A673 (cell line): ENCODE measurements around the gene DSCAML1. TPM values are rescaled to one million over a fixed set of nuclear protein-coding genes. Genes with fewer than 3 reads are reported as not detected.

Experiments
- BruUV-seq: library from RNA; stranded (reverse); fragments of 400-500 nt; replicated peaks from 2 replicates; lab custom pipeline; 2021; lab: Mats Ljungman, UMichigan
- CTCF ChIA-PET: fragments of 300-600 bp; sonication (Branson Sonifier 250); formaldehyde crosslinking; loops from one replicate; lab custom pipeline; 2022; ENCODE audit warnings: antibody characterized with exemption; lab: Charles Lee
- POLR2A ChIA-PET: fragments of 300-600 bp; sonication (Branson Sonifier 250); formaldehyde crosslinking; loops from one replicate; lab custom pipeline; 2022; ENCODE audit warnings: antibody characterized with exemption; ENCODE audit not compliant: low non-redundant PET; lab: Charles Lee
- DNase-seq: peaks from one replicate; pipeline ENCODE4 v3.0.0-alpha.2; 2015; ENCODE audit warnings: low spot score
- H3K27ac ChIP-seq: fragments of 200-600 bp; sonication (generic); 2 replicates; pipeline ENCODE4 v1.5.1; 2016; ENCODE audit warnings: mixed run types, low read depth, mild to moderate bottlenecking, mixed read lengths, antibody characterized with exemption, low read length; ENCODE audit not compliant: poor library complexity, severe bottlenecking
- H3K27me3 ChIP-seq: fragments of 200-600 bp; sonication (generic); replicated peaks from 2 replicates; pipeline ENCODE4 v1.6.1; 2017; ENCODE audit warnings: mixed run types, low read depth, mild to moderate bottlenecking, mixed read lengths, antibody characterized with exemption, low read length; ENCODE audit not compliant: insufficient read depth, poor library complexity
- H3K36me3 ChIP-seq: fragments of 200-600 bp; sonication (generic); 2 replicates; pipeline ENCODE4 v1.6.1; 2016; ENCODE audit warnings: mixed run types, mild to moderate bottlenecking, mixed read lengths, antibody characterized with exemption, low read length; ENCODE audit not compliant: insufficient read depth, poor library complexity, severe bottlenecking
- H3K4me1 ChIP-seq: fragments of 200-600 bp; sonication (generic); 2 replicates; pipeline ENCODE4 v1.6.1; 2017; ENCODE audit warnings: mixed run types, mild to moderate bottlenecking, mixed read lengths, antibody characterized with exemption, low read length; ENCODE audit not compliant: insufficient read depth, poor library complexity, severe bottlenecking
- H3K4me3 ChIP-seq: fragments of 200-600 bp; sonication (generic); 2 replicates; pipeline ENCODE4 v1.5.1; 2016; ENCODE audit warnings: low read depth, mixed run types, mild to moderate bottlenecking, mixed read lengths, low read length; ENCODE audit not compliant: poor library complexity, severe bottlenecking
- H3K9me3 ChIP-seq: fragments of 200-600 bp; sonication (generic); 2 replicates; pipeline ENCODE4 v1.6.1; 2016; ENCODE audit warnings: mixed run types, low read depth, mild to moderate bottlenecking, mixed read lengths, antibody characterized with exemption, low read length; ENCODE audit not compliant: poor library complexity, severe bottlenecking
- EZH2 ChIP-seq: fragments of 200-600 bp; sonication (generic); IDR thresholded peaks from 2 replicates; pipeline ENCODE4 v1.6.1; 2017; ENCODE audit warnings: borderline replicate concordance, low read depth, mild to moderate bottlenecking, mixed read lengths, antibody characterized with exemption, low read length; ENCODE audit not compliant: poor library complexity, severe bottlenecking
- intact Hi-C: fragments of 100-400 bp; cut with micrococcal nuclease; formaldehyde crosslinking; loops from one replicate; pipeline ENCODE4 v1.10.0; 2022; ENCODE audit not compliant: unreplicated experiment
- total RNA-seq: library from RNA; stranded (reverse); gene quantifications from 2 replicates; pipeline ENCODE4 v1.2.3, GENCODE V29; 2021
- TF ChIP-seq, protein P1 (sequence below): fragments of 300-800, 200-600 bp; sonication (generic); conservative IDR thresholded peaks from 2 replicates; pipeline ENCODE4 v1.5.1; 2017; ENCODE audit warnings: low read depth, mild to moderate bottlenecking, antibody characterized with exemption, low read length, moderate library complexity, mixed read lengths

Gene DSCAML1
- total RNA-seq, 1 experiment from 2014 or later = not detected

DNA sequence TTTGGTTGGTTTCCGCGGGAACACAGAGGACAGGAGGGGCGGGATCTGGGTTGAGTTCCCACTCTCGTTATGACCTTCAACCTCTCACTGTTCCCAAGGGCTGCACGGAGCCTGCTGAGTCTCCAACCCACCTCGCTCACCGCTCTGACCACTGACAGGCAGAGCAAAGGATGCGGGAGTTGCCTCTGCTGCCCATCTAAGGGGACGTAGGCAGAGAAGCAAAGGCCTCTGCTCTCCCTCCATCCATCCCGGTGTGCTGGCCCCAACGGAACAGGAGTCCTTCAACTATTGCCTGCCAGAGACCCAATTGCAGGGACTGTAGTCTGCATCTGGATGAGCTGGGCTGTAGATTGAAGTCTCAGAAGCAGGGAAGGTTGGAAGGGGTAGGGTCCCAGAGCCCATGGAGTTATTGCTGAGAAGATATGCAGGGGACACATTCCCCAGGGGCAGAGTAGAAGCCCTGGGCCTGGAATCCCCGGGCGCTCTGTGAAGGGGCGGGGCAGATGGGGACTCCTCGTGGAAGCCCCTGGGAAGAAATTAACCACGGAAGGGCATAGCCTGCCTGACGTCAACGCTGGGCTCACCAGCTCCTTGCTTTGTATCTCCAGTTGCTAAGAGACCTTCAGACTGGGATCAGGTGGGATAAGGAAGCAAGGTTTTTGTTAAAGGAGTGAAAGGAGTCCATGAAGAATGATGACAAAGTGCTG lies 40.2 kb upstream of the DSCAML1 start:
- POLR2A ChIA-PET = no interaction called here
- no peak for DNase-seq
- Histone ChIP-seq H3K4me3 (no peak overlapping the region), H3K9me3 (no peaks in the 10 kb centered on the region), H3K27me3 (no peaks in the 10 kb centered on the region), H3K4me1 (no peaks in the 10 kb centered on the region), H3K27ac (no peak overlapping the region), H3K36me3 (no peaks in the 10 kb centered on the region)
- CTCF ChIA-PET = no interaction called here
- BruUV-seq = no TSS peak
- intact Hi-C loops = no loop called here
- TF ChIP-seq, protein P1, sequence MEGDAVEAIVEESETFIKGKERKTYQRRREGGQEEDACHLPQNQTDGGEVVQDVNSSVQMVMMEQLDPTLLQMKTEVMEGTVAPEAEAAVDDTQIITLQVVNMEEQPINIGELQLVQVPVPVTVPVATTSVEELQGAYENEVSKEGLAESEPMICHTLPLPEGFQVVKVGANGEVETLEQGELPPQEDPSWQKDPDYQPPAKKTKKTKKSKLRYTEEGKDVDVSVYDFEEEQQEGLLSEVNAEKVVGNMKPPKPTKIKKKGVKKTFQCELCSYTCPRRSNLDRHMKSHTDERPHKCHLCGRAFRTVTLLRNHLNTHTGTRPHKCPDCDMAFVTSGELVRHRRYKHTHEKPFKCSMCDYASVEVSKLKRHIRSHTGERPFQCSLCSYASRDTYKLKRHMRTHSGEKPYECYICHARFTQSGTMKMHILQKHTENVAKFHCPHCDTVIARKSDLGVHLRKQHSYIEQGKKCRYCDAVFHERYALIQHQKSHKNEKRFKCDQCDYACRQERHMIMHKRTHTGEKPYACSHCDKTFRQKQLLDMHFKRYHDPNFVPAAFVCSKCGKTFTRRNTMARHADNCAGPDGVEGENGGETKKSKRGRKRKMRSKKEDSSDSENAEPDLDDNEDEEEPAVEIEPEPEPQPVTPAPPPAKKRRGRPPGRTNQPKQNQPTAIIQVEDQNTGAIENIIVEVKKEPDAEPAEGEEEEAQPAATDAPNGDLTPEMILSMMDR = no peak
- no peak for TF ChIP-seq EZH2

DNA sequence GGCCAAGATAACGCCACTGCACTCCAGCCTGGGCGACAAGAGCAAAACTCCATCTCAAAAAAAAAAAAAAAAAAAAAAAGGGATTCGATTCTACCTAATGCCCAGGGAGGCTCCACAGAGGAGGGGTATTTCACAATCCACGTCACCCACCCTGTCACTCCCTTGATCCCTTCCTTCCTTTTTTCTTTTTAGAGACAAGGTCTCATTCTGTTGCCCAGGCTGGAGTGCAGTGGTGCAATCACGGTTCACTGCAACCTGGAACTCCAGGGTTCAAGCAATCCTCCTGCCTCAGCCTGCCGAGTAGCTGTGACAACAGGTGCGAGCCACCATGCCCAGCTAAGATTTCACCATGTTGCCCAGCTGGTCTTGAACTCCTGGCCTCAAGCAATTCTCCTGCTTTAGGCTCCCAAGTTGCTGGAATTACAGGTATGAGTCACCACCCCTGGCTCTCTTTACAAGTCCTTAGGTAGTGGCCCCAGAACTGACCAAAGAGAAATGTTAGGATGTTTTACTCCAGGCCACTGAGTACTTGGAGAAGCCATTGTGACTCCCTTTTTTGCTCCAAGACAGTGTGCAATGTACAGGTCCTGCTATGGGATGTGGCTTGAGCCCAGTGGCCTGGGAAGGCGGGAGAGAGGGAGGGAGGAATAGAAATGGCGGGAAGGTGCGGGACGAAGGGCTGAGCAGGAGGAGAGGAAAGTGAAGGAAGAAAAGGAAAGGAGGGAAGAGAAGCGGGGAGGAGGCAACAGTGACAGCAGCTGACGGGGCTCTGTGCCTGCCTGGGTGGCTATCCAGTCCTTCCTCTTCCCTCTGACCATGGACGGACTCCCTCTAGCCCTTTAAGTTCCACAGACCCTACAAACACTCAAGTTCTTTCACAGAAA lies 39.3 kb upstream of the DSCAML1 start:
- Histone ChIP-seq H3K4me1 (no peaks in the 10 kb centered on the region), H3K9me3 (no peaks in the 10 kb centered on the region), H3K27ac (no peak overlapping the region), H3K36me3 (no peaks in the 10 kb centered on the region), H3K4me3 (no peak overlapping the region), H3K27me3 (no peaks in the 10 kb centered on the region)
- no peak for DNase-seq
- BruUV-seq = no TSS peak
- intact Hi-C loops = no loop called here
- POLR2A ChIA-PET = no interaction called here
- CTCF ChIA-PET = no interaction called here
- TF ChIP-seq, protein P1 = no peak
- no peak for TF ChIP-seq EZH2

DNA sequence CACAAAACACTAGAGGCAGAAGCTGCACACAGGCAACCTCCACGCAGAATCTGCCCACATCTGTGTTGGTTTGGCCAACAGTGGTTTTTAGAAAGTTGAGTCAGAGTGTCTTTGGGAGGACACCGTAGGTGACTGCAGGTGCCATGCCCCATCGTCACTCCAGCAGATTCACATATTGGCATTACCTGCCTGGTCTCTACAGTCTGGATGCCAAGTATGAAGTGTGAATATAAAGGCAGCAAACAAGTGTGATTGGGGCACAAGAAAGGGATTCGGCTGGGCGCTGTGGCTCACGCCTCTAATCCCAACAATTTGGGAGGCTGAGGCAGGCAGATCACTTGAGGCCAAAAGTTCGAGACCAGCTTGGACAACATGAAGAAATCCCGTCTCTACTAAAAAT lies 38.6 kb upstream of the DSCAML1 start:
- no peak for TF ChIP-seq EZH2
- TF ChIP-seq, protein P1 = no peak
- BruUV-seq = no TSS peak
- POLR2A ChIA-PET = no interaction called here
- Histone ChIP-seq H3K36me3 (no peaks in the 10 kb centered on the region), H3K27me3 (no peaks in the 10 kb centered on the region), H3K4me1 (no peaks in the 10 kb centered on the region), H3K4me3 (no peak overlapping the region), H3K9me3 (no peaks in the 10 kb centered on the region), H3K27ac (no peak overlapping the region)
- CTCF ChIA-PET = no interaction called here
- DNase-seq = no peak
- intact Hi-C loops = no loop called here
